Measurements from ENCODE around the gene WNT8A. TPM values are rescaled to one million over a fixed set of nuclear protein-coding genes. Genes with fewer than 3 reads are reported as not detected.
A peak's percentile ranks its signal among the peaks of the same experiment; 100 is the strongest.

The WNT8A gene
- total and polyA plus RNA-seq, 2 of the 4 experiments (the other 2 are of a cell fraction) = not detected

- no peak overlapping the region for H2AFZ ChIP-seq (replicated peaks; ENCODE audit: low read length, poor library complexity)
- H3K4me2 ChIP-seq (ENCODE audit: low read depth, low read length) = no peak overlapping the region
- no peaks in the 10 kb centered on the region for H3K9me3 ChIP-seq (ENCODE audit: control insufficient read depth, insufficient read depth, low read length)
- no peaks in the 10 kb centered on the region for H3K36me3 ChIP-seq (ENCODE audit: control insufficient read depth, insufficient read depth, low read length)
- ChIA-PET CTCF (interaction anchor here (0.9 to 1.7 kb wide), 2 partner anchors 9 to 29 kb away, joined by 4 to 11 read pairs; no protein-coding TSS in a partner anchor), POLR2A (ENCODE audit: unreplicated experiment) (no interaction called here)
- no peaks in the 10 kb centered on the region for H3K9me1 ChIP-seq (ENCODE audit: insufficient read depth, low read length)
- no peak overlapping the region for H2BK5ac ChIP-seq (ENCODE audit: low read depth, low read length, poor library complexity, severe bottlenecking)
- no peak overlapping the region for H3K23ac ChIP-seq (ENCODE audit: low read depth, low read length)
- no peaks in the 10 kb centered on the region for H4K20me1 ChIP-seq (ENCODE audit: insufficient read depth, low read length)
- no peak overlapping the region for H2BK120ac ChIP-seq (ENCODE audit: low read depth, low read length)
- H3K4me3 ChIP-seq (ENCODE audit: insufficient read depth, low read depth, low read length) = no peak overlapping the region
- no peak overlapping the region for H2BK20ac ChIP-seq (ENCODE audit: low read depth, low read length)
- H3K18ac ChIP-seq (ENCODE audit: low read depth, low read length) = no peak overlapping the region
- H2AK9ac ChIP-seq (replicated peaks; ENCODE audit: low read depth, low read length, poor library complexity) = no peak overlapping the region
- H2BK15ac ChIP-seq (ENCODE audit: low read depth, low read length) = no peak overlapping the region
- no peak overlapping the region for H4K5ac ChIP-seq (ENCODE audit: low read depth, low read length)
- WGBS, 2 experiments (ENCODE audit: extremely low coverage in 2 of 2, insufficient read length in 1 of 2) = no CpG with 5 or more reads among the region's 5 CpGs
- H3K14ac ChIP-seq (replicated peaks; ENCODE audit: low read depth, low read length) = no peak overlapping the region
- H3K27me3 ChIP-seq (ENCODE audit: control insufficient read depth, insufficient read depth, low read length) = no peaks in the 10 kb centered on the region; the same call in 1 of the 2 replicates
- no peak overlapping the region for H4K8ac ChIP-seq (ENCODE audit: low read depth in 2 of 2, low read length in 2 of 2)
- no peak for DNase-seq
- no peak overlapping the region for H3K9ac ChIP-seq (ENCODE audit: low read depth, low read length)
- H4K91ac ChIP-seq (ENCODE audit: insufficient read depth, low read depth, low read length) = no peak overlapping the region
- dilution Hi-C loops (cut with HindIII; ENCODE audit: low sequenced_read_pairs, unreplicated experiment) (no loop called here), in situ Hi-C loops (cut with MboI; ENCODE audit: low sequenced_read_pairs) (loop anchor here (25.0 kb wide), 1 partner anchor 428 kb away; no protein-coding TSS in a partner anchor), intact Hi-C loops (cut with micrococcal nuclease) (no loop called here)
- H3K79me1 ChIP-seq (ENCODE audit: low read depth in 1 of 2, low read length in 2 of 2) = no peaks in the 10 kb centered on the region
- ATAC-seq (ENCODE audit: low read depth) = no peak
- no peak overlapping the region for H2AK5ac ChIP-seq (ENCODE audit: low read depth, low read length)
- TF ChIP-seq POLR2A (IDR thresholded peaks at IDR 0.05; ENCODE audit: low read depth, low read length) = no peak
- TF ChIP-seq CTCF (conservative IDR thresholded peaks at IDR 0.05; ENCODE audit: low read depth, low read length) = peak; percentile 22; the same call in 1 of the 2 replicates
- no peak overlapping the region for H3K56ac ChIP-seq (ENCODE audit: extremely low read depth, insufficient read depth, low read length)
- H3K4me1 ChIP-seq (ENCODE audit: control insufficient read depth, insufficient read depth, low read length) = no peaks in the 10 kb centered on the region
- H3K27ac ChIP-seq (ENCODE audit: insufficient read depth, low read length) = no peak overlapping the region
- H3K4ac ChIP-seq (ENCODE audit: low read depth, low read length) = no peak overlapping the region
- BruUV-seq (replicated peaks) = no TSS peak
Measured at GRCh38 chr5:138065102-138065501, 18.7 kb upstream of the WNT8A start.
